ENCODE data around the gene MDH2.
"Not testable (repeated sequence)": the region's sequence is repeated elsewhere in the genome, so short reads cannot be mapped to it uniquely, and the experiment has no call there.

The MDH2 gene

DNA sequence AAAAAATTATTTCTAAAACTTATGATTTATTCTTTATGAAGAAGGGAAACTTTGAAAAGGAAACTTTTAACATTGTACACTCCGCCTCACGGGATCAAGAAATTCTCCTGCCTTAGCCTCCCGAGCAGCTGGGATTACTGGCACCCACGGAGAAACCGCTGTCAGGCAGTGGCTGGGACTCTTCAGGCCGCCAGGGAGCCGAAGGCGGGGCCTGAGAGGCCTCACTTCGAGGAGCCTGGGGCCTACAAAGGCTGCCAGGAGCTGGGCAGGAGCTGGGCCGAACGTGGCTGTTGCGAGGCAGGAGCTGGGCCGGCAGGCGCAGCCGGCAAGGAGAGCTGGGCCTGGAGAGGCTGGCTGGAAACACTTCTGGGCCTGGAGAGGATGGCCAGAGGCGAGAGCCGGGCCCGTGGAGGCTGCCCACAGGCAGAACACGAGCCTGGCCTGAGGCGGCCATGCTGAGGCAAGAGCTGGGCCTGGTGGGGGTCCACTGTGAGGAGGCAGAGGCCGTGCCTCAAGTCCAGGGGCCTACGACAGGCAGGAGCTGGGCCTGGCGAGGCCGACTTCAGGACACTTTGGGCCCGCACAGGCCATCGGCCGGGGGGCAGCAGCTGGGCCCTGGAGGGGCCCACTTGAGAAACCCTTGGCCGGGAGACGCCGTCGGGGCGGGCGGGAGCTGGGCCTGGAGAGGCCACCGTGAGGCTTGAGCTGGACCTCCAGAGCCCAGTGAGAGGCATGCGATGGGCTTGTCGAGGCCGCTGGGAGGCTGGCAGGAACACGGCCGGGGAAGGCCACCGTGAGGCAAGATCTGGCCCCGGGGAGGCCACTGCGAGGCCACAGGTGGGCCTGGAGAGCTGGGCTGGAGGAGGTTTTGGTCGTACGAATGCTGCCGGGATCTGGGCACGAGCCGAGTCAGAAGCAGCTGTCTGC is 23.7 kb downstream of the MDH2 start:
- DNase-seq (ENCODE audit: low read depth): no peak

DNA sequence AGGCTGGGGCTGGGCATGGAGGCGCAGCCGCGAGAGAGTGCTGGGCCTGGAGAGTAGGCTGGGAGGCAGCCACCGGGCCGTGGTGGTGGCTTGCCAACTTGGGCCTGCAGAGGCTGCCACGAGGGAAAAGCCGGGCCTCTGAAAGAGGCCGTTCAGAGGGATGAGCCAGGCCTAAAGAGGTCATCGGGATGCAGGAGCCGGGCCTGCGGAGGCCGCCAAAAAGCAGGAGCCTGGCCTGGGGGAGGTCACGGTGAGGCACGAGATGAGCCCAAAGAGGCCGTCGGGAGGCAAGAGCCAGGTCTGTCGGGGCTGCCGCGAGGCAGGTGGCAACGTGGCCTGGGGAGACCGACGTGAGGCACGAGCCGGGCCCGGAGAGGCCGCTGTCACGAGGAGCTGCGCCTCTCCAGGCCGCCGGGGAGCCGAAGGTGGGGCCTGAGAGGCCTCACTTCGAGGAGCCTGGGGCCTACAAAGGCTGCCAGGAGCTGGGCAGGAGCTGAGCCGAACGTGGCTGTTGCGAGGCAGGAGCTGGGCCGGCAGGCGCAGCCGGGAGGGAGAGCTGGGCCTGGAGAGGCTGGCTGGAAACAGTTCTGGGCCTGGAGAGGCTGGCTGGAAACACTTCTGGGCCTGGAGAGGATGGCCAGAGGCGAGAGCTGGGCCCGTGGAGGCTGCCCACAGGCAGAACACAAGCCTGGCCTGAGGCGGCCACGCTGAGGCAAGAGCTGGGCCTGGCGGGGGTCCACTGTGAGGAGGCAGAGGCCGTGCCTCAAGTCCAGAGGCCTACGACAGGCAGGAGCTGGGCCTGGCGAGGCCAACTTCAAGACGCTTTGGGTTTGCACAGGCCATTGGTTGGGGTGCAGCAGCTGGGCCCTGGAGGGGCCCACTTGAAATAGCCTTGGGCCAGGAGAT is 24.6 kb downstream of the MDH2 start:
- DNase-seq (ENCODE audit: low read depth): no peak

DNA sequence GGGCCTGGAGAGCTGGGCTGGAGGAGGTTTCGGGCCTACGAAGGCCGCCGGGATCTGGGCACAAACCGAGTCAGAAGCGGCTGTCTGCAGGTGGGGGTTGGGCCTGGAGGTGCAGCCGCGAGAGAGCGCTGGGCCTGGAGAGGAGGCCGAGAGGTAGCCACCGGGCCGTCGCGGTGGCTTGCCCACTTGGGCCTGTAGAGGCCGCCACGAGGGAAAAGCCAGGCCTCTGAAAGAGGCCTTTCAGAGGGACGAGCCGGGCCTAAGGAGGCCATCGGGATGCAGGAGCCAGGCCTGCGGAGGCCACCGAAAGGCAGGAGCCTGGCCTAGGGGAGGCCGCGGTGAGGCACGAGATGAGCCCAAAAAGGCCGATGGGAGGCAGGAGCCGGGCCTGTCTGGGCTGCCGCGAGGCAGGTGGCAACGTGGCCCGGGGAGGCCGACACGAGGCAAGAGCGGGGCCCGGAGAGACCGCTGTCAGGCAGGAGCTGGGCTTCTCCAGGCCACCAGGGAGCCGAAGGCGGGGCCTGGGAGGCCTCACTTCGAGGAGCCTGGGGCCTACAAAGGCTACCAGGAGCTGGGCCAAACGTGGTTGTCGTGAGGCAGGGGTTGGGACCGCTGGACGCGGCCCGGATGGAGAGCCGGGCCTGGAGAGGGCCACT is 25.6 kb downstream of the MDH2 start:
- no peak for DNase-seq (ENCODE audit: low read depth)

DNA sequence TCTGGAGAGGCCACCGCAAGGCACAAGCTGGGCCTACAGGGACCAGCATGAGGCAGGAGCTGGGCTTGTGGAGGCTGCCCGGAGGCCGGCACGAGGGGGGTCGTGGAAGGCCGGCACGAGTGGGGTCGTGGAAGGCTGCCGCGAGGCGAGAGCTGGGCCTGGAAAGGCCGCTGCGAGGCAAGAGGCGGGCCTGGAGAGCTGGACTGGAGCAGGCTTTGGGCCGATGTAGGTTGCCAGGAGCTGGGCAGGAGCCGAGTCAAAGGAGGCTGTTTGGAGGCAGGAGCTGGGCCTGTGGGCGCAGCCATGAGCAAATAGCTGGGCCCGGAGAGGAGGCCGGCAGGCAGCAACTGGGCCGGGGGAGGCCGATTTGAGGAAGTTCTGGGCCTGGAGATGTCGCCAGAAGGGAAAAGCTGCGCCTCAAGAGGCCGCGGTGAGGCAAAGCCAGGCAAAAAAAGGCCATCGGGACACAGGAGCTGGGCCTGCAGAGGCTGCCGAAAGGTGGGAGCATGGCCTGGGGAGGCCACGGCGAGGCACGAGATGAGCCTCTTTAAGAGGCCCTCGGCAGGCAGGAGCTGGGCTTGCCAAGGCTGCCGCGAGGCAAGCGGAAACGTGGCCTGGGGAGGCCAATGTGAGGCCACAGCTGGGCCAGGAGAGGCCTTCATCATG is 26.5 kb downstream of the MDH2 start:
- no peak for DNase-seq (ENCODE audit: low read depth)

DNA sequence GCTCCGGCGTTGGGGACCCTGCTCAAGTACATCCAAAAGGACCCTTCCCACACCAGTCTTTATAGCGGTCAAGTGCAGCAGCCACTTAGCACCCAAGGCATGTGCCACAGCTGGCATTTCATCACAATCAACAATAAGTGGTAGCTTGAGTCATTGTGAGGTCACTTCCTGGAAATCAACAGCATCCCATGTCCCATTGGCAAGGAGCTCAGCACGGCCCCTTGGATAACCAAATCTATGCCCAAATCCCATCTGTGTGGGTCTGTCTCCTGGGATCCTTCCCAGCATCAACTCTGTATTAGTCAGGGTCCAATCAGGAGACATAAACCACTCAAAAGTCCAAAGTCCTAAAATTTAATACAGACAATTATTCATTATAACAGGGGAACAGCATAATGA is 27.1 kb downstream of the MDH2 start:
- DNase-seq (ENCODE audit: low read depth): no peak

DNA sequence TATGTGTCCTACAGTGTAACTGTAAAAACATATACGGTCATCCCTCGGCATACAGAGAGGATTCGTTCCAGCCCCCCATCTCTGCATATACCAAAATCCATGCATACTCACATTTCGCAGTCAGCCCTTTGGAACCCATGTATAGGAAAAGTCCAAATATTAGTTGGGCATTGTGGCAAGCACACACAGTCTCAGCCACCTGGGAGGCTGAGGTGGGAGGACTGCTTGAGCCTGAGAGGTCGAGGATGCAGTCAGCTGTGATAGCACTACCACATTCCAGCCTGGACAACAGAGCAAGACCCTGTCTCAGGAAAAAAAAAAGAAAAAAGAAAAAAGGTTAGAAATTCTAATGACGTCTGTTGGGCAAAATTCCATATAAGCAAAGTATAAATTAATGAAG is 29.1 kb downstream of the MDH2 start:
- DNase-seq (ENCODE audit: low read depth): no peak

DNA sequence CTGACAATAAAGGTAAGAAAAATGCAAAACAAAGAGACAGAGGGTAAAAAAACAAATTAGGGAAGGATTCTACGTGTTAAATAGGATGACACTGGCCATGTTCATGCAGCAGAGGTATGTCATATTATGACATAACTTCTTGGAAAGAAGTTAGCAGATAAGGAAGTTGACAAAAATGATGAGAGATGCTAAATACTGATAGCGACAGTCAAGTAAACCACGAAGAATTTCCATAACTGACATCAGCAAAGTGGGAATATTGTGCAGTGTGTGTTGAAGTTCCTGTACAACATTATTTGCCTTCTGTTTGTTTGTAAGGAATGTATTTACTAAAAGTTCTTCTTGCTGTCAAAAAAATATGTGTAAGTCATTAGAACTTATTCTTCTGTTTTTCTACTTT is 29.5 kb downstream of the MDH2 start:
- no peak for DNase-seq (ENCODE audit: low read depth)

DNA sequence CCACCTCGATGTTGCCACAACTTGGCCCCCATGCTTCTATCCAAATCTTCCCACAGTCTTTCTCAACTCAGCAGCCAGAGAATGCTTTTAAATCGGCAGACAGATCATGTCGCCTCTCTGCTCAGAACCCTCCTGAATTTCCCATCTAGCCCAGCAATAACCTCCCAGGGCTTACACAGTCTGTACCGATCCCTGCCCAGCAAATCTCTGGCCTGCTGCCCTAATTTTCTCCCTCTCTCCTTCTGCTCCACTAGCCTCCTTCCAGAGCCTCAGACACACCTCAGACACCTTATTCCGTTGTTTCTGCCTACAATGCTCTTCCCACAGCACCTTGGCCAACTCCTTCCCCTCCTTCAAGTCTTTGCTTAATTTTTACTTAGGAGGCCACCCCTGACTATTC is 32.3 kb downstream of the MDH2 start:
- DNase-seq (ENCODE audit: low read depth): no peak

DNA sequence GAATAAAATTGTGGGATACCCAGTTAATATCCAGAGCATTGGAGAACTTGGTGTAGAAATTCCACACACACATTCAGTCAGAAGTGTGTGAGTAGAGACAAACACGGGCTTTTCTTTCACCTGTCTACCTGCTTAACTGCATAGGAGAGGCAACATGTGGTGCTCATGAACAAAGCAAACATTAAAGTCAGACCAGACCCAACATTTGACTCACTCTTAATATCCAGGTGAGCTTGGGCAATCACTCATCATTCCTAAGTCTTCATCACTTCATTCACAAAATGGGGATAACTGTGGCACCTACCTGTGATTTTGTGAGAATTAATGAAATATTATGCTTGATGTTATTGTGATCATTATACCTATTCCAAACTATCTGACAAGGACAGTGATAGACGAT is 36.2 kb downstream of the MDH2 start:
- not testable (repeated sequence) for DNase-seq (ENCODE audit: low read depth)

DNA sequence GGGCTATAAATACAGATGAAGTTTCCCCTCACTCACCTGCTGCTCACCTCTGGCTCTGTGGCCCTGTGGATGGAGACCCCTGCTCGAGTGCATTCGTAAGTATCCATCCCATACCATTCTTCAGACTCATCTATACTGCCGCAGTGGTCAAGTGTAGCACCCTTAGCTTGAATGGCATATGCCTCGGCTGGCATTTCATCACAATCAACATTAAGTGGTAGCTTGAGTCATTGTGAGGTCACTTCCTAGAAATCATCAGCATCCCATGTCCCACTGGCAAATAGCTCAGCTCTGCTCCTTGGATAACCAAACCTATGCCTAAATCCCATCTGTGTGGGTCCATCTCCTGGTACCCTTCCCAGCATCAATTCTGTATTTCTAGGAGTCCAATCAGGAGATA is 38.2 kb downstream of the MDH2 start:
- DNase-seq (ENCODE audit: low read depth): no peak

DNA sequence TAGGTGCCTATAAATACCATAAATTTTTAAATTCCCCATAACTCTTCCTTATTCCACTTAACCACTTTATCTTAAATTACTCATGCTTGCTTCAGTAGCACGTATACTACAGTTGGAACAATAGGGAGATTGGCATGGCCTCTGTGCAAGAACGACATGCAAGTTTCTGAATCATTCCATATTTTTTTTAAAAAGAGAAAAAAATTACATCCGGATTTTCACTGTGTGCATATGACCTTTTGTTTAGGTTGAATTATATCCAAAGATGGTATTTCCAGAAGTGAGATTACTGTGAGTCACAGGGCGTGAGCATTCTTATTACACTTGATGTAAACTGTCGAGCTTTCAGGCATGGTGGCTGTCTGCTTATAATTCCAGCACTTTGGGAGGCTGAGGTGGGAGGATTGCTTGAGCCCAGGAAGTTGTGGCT is 39.5 kb downstream of the MDH2 start:
- not testable (repeated sequence) for DNase-seq (ENCODE audit: low read depth)

DNA sequence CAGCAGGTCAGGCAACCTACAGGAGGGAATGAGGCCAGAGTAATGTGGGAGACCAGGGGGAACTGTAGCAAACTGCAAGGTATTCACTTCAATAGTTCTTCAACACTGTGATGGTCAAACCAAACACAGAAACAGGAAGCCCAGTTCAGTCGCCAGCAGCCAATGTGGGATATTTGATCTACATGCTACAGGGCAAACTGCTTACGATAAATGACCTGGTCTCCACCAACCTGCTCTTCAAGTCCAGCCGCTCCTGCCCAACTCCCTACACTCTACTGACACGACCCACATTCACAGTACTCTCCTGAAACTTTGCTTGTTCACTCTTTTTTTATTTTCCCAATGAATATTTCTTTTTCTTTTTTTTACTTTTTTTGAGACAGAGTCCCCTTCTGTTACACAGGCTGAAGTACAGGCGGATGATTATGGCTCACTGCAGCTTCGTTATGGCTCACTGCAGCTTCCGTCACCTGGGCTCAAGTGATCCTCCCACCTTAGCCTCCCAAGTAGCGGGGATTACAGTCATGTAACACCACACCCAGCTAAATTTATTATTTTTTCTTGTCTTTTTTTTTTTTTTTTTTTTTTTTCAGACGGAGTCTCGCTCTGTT is 42.1 kb downstream of the MDH2 start:
- DNase-seq (ENCODE audit: low read depth): no peak

DNA sequence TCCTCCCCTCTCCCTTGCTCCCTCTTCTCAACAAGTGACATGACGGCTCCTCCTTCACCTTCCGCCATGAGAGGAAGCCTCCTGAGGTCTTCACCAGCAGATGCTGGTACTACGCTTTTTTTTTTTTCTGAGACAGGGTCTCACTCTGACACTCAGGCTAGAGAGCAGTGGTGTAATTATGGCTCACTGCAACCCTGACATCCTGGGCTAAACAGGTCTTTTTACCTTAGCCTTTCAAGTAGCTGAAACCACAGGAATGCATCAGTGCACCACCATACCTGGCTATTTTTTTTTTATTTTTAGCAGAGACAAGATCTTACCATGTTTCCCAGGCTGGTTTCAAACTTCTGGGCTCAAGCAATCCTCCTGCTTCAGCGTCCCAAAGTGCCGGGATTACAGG is 43.6 kb downstream of the MDH2 start:
- DNase-seq (ENCODE audit: low read depth): no peak

DNA sequence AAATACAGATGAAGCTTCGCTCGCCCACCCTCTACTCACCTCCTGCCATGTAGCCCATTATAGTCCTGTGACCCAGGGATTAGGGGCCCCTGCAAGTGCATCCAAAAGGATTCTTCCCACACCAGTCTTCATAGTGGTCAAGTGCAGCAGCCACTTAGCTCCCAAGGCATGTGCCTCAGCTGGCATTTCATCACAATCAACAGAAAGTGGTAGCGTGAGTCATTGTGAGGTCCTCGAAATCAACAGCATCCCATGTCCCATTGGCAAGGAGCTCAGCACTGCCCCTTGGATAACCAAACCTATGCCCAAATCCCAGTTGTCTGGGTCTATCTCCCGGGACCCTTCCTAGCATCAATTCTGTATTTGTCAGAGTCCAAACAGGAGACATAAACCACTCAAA is 45.6 kb downstream of the MDH2 start:
- DNase-seq (ENCODE audit: low read depth): not testable (repeated sequence)

DNA sequence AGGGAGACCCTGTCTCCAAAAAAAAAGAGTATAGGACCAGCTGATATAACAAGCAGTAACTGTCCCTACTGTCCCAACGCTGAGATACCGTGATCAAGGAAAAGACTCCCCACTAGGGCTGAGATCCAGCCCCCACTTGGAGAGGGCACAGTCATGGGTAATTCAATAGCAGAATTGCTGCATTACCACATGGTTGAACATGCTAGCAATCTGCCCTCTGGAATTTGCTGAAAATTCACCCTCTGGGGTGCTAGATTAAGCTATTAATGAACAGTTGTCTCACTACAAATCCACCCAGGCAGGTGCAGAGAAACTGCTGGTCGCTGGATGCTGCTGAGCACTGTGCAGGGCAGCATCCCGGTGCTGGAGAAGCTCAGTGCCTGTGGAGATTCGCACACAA is 46.4 kb downstream of the MDH2 start:
- DNase-seq (ENCODE audit: low read depth): not testable (repeated sequence)

DNA sequence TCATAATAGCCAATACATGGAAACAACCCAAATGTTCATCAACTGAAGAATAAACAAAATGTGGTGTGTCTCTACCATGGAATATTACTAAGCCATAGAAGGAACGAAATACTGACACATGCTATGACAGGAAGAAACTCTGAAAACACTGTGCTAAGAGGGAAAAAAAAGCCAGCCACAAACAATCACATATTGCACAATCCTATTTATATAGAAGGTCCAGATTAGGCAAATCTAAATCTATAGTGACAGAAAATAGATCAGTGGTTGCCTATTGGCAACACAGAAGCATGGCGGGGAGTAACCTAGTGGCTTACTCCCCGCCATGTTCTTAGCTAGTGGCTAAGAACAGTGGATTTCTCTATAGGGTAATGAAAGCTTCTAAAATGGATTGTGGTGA is 48.0 kb downstream of the MDH2 start:
- DNase-seq (ENCODE audit: low read depth): no peak

DNA sequence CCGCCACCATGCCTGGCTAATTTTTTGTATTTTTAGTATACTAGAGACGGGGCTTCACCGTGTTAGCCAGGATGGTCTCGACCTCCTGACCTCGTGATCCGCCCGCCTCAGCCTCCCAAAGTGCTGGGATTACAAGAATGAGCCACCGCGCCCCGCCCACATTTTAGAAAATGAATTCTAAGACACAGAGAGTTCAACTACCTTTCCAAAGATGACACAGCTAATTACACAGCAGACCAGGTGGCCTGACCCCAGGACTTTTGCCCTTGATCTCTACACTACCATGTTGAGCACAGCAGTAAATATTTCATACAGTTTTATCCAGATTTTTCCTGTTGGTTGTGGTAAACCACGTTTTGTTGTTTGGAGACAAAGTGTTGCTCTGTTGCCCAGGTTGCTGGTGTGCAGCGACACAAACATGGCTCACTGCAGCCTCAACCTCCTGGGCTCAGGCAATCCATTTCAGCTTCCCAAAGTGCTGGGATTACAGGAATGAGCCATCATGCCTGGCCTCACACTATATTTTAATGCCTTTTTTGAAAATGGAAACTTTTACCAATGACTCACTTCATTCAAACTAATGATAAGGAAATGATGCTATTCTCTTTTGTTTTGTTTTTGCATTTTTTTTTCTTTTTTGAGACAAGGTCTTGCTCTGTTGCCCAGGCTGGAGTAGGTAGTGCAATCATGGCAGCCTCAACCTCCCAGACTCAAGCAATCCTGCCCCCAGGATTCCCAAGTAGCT is 54.0 kb downstream of the MDH2 start:
- DNase-seq (ENCODE audit: low read depth): not testable (repeated sequence)

DNA sequence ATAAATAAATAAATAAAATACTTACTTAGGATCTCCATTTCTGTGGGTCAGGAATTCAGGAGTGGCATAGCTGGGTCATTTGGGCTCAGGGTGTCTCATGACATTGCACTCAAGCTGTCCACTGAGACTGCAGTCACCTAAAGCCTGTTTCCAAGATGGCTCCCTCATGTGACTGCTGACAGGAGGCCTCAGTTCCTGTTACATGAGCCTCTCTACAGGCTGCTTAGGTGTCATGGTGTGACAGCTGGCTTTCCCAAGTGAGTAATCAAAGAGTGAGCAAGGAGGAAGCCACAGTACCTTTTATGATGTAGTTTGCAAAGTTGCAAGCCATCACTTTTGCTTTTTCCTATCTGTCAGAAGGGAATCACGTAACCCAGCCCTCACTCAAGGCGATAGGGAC is 55.9 kb downstream of the MDH2 start:
- not testable (repeated sequence) for DNase-seq (ENCODE audit: low read depth)

DNA sequence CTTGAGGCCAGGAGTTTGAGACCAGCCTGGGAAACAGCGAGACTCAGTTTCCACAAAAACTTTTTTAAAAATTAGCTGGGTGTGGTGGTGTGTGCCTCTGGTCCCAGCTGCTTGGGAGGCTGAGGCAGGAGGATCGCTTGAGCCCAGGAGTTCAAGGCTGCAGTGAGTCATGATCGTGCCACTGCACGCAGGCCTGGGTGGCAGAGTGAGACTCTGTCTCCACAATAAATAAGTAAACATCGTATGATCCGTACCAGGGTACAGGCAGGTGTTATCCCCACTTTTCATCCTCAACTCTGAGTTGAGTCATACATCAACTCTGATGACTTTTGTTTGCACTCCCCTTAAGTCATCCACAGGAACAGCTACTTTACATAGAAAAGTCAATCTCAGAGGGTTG is 58.2 kb downstream of the MDH2 start:
- not testable (repeated sequence) for DNase-seq (ENCODE audit: low read depth)

DNA sequence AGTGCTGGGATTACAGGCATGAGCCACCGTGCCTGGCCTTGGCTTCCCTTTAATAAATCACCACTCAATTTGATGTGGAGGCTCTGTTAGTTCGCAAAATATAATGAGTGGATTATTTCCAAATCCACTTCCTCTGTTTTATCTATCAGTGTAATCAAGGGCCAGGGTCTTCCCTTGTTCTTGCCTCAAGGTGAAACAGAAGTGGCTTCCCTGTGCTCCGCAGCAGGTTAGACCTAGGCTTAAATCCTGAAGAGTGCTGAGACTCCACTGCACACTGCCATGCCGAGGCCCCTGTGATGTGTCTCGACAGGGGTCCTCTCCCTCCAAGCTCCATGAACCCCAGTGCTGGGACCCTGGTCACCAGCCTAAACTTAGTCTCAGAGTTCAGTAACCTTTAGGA is 59.0 kb downstream of the MDH2 start:
- no peak for DNase-seq (ENCODE audit: low read depth)
